GM21723 (cell line): ENCODE measurements around the gene CRTAC1.

Experiments used
- ATAC-seq: cut with Tn5 transposase; IDR thresholded peaks from one replicate; pipeline ENCODE4 v1.9.1; 2021; ENCODE audit warnings: mild to moderate bottlenecking, moderate library complexity; ENCODE audit not compliant: unreplicated experiment

CRTAC1 gene

DNA sequence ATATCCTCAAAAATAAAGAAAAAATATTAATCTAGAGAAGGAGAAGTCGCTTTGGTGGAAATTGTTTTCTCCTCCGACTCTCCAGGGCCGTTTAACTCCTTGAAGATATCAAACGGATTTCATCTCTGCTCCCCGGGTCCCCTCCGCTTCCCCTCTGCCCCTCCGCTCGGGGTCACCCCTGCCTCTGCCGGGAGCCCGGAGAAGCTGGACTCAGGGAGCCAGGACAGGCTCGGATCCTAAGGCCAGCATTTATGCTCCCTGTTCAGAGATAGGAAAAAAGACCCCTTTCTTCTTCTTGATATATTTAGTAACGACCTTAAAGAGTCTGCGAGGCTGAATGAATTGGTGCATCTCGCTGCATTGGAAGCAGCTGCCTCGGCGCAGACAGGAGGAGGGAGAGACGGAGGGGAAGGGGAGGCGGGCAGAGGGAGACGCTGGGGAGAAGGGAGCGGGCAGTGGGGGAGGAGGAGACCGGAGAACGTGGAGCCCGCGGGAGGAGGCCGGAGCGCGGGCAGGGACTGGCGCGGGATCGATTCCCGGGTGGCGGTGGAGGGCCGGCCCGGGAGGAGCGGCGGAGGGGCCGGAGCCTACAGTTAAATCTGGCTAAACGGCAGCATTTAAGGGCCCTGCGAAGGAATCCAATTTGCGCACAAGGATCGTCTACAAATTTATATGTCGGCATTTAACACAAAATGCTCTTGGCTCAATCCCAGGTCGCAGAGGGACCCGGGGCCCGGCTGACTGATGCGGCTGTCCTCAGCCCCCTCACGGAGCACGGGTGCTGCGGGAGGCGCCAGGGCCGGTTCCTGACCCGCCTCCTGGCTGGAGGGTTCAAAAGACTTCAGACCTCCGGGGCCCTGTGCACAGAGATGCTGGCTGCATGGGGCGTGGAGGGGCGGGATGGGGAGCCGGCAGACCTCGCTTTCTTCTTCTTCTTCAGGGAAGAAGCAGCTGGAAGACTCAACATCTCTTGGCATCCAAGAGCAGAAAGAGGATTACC, 55.6 kb downstream of the CRTAC1 start:
- no peak for ATAC-seq

- no peak for ATAC-seq
Measured at GRCh38 chr10:97974100-97974499, 56.3 kb downstream of the CRTAC1 start.

DNA sequence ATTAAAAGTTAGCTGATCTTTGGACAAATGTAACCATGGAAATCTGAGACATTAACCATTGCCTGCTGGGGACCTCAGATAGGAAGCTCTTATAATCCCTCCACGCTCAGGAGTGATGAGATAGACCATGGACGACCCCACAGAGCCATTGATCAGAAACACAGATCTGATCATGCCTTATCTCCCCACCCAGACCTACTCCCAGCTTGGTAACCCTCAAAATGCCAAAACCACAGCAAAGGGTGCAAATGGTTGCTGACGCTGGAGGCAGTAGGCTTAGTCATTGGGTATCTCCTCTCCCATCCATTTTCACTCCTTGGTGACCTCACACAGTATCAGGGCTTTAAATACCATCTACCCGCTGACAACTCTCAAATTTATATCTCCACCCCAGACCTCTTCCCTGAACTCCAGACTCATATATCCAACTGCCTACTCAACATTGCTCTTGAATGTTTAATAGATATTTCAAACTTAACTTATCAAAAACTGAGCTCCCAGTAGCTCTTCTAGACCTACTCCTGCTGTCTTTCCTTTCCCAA, 60.8 kb downstream of the CRTAC1 start:
- ATAC-seq: no peak

- no peak for ATAC-seq
Measured at GRCh38 chr10:97964748-97965147, 65.7 kb downstream of the CRTAC1 start.

DNA sequence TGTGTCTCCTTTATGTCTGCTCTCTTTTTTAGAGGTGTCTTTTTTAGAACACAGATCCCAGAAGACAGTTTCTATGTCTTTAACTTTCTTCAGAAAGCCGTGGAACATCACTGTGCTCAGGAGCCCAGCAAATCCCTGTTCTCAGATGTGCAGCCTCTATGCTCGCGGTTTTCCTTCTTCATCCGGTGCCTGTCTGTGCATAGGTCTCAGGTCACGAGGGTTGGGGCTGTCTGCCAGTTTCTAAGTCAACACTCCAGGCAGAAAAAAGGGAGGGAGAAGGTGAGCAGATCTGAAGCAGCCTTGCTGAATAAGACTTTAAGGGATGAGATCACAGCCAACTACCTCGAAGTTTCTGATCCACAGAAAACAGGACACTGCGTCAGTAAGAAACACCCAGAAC, 68.5 kb downstream of the CRTAC1 start:
- ATAC-seq: no peak

DNA sequence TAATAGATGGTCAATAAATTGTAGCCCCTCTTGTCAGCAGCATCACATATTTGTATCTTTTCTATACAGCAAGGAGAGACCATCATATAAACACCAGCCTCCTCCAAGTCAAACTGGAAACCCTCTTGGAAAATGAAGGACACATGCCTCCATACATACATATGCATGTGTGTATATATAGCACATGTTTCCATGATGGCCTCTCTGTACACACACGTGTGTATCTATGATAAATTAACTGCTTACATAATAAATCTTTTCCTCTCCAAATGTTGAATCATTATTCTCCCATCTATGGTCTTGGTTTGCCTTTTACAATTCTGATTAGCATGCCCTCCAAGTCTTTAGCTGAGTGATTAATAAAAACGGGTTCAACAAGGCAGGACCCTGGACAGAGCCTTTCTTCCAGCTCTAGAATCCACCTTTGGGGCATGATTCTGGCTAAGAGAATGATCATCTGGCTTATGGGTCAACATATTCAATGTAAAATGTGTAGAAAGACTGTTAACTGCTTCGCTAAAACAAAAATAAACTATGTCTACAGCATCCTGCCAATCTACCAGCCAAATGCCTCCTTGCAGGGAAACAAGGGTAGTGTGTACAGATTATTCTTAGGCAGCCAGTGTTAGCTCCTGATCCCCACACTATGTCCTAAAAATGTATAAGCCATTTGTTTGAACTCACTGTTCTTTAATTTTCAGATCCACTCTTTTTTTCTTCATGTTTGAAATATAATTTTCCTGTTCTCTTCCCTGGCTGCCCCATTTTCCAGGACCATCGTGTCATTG, 70.0 kb downstream of the CRTAC1 start:
- ATAC-seq: no peak

- ATAC-seq: no peak
Measured at GRCh38 chr10:97949462-97949861, 81.0 kb downstream of the CRTAC1 start.

DNA sequence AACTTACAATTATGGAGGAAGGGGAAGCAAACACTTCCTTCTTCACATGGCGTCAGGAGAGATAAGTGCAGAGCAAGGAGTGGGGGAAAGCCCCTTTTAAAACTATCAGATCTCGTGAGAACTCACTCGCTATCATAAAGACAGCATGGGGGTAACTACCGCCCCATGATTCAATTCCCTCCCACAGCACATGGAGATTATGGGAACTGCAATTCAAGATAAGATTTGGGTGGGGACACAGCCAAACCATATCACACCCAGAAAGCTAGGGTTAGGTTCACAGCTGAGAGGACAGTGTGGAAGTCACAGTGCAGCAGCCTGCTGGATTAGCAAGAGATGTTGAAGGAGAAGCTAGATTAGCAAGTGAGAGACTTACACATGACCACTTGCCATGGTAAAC, 81.6 kb downstream of the CRTAC1 start:
- ATAC-seq: no peak

DNA sequence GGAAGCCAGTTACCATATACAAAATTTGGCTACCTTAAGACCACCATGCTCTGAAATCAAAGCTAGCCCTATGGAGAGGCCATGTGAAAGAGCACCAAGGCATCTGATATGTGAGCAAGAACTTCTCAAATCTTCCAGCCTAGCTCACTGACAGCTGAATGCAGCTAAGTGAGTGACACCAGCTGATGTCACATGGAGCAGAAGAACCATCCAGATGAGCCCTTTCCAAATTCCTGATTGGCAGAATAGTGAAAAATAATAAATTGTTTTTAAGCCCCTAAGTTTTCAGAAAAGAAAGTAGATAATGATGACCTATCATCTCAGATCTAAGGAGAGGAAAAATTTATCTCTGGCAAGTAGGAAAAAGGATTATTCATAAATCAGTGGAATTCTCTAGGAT, 85.6 kb downstream of the CRTAC1 start:
- ATAC-seq: no peak

DNA sequence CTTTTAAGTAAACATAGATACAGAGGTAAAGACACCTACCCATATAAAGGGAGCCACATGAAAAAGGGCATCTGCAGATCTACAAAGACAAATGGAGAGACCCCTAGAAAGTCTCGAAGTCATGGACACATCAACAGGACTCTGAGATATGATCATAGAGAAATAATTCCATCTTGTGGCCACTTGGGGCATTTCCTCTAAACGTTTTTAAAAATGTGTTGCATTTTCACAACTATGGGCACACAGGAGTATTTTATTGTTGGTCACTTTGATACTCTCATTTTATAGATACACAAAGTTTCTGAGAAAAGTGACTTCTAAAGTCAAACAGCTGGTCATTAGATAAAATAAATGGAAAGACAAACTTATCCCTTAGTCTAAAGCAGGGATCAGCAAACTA, 87.1 kb downstream of the CRTAC1 start:
- no peak for ATAC-seq

- ATAC-seq: no peak
Measured at GRCh38 chr10:97940534-97940933, 89.9 kb downstream of the CRTAC1 start.

DNA sequence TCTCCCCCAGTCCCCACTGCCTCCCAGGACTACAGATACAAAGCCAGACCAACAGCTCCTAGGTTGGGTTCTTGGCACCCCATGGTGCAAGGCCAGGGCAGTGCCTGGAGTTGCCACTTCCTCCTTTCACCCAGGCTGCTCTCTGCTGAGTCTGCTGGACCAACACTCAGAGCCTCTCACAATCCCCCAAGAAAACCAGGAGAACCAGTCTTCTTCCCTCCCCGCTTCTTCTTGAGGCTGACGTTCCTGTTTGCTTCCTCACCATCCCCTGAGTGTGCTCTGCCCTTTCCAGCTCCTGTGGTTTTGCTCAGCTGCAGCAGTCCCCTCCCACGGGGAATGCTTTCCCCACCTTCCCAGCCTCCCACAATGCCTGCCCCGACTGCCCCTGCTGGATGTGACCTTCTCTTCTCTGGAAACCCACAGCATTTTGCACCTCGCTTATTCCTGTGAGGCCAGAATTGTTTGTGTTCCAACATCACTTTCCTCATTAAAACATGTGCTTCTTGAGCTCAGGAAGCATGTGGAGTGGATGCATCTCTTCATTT, 90.9 kb downstream of the CRTAC1 start:
- ATAC-seq: no peak

GRCh38 chr10:97937928-97938327, 92.5 kb downstream of the CRTAC1 start:
- no peak for ATAC-seq

DNA sequence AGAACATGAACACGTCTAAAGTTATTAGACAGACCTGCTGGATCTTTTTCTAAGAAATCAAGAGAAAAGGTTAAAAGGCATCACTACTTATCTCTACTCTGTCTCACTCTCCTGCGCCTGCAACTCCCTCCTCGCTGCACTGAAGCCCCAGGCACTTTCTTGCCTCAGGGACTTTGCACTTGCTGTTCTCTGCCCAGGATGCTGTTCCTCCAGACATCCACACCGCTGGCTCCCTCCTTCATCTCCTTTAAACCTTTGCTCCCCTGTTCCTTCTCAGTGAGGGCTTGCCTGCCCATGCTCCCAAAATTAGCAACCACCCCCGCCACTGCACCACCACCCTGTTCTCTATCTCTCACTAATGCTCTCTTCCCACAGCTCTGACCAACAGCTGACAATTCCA, 93.4 kb downstream of the CRTAC1 start:
- ATAC-seq: no peak

GRCh38 chr10:97936126-97936525, 94.3 kb downstream of the CRTAC1 start:
- no peak for ATAC-seq

- ATAC-seq: no peak
Measured at GRCh38 chr10:97932932-97933530, 97.4 kb downstream of the CRTAC1 start.

DNA sequence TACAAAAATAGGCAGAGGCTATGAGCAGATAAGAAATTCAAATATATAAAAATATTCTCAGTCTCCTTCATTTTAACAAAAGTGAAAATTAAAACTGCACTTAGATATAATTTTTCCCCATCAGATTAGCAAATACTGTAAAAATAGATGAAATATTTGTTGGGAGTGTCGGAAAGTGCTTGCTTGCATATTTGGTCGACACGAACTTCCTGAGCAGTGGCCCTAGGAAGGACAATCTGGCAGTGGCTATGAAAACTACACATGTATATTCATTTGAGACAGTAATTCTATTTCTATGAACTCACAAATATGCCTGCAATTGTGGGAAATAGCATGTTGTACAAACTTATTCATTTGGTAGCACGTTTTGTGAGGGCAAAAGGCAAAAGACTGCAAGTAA, 99.4 kb downstream of the CRTAC1 start:
- no peak for ATAC-seq

DNA sequence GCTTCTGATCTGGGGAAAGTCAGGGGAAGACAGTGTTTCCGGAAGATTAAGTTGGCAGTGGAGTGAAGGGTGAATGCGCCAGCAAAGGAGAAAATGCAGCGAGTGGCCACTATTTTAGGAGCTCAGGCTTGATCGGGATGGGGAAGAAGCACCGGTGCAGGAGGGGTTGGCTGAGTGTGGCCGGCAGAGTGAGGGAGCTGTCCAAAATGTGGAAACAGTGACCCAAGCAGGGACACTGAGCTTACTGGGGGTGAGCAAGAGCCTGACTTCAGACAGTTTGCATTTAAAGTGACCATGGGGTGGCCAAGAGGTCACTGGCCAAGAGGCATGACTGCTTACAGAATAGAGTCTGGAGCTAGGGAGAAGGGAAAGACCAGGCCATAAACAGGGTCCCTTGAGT, 101.5 kb downstream of the CRTAC1 start:
- no peak for ATAC-seq

- ATAC-seq: no peak
Measured at GRCh38 chr10:97927622-97928021, 102.8 kb downstream of the CRTAC1 start.

DNA sequence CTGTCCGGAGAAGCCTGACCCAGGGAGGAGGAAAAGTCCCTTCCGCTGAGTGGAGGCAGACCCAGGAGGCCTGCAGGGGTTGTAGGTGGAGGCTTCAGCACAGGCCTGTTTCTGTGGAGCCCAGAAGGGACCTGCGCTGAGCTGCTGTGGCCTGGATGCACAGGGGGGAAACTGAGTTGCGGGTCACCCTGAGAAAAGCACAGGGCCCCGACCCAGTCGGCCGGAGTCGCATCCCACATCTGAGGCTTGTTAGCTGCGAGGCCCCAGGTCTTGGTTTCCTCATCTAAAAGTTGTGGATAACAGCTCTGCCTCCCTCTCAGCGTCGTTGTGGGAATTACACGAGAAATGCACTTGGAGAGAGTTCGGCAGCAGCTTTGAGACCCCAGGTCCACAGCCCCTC, 104.4 kb downstream of the CRTAC1 start:
- no peak for ATAC-seq
